Upper lobe of left lung (tissue), 4 donors: ENCODE data around the gene FOXD4L4.
"Not testable (repeated sequence)": the region's sequence is repeated elsewhere in the genome, so short reads cannot be mapped to it uniquely, and the experiment has no call there.

ENCODE experiments used
- EP300 ChIP-seq, 4 donors: sonication (generic); formaldehyde crosslinking; IDR thresholded peaks; one replicate each; pipeline ENCODE4 v1.5.1; 2017; ENCODE audit warnings: antibody characterized with exemption in 4 of 4, control low read depth in 2 of 4
- POLR2A ChIP-seq, 4 donors: fragments of 450-650 bp; IDR thresholded peaks; one replicate each; pipeline ENCODE4 v1.5.1; 2016 to 2017; ENCODE audit warnings: antibody characterized with exemption in 4 of 4, mild to moderate bottlenecking in 2 of 4
- TF ChIP-seq, protein P1 (sequence below), 6 experiments: fragments of 450-650 bp in 4 of 6; fragments of 200-600 bp in 2 of 6; sonication (generic) in 2 of 6; IDR thresholded peaks; one replicate each; pipeline ENCODE4 v1.5.1; 2016 to 2019; ENCODE audit warnings: antibody characterized with exemption in 6 of 6

- TF ChIP-seq, protein P1, sequence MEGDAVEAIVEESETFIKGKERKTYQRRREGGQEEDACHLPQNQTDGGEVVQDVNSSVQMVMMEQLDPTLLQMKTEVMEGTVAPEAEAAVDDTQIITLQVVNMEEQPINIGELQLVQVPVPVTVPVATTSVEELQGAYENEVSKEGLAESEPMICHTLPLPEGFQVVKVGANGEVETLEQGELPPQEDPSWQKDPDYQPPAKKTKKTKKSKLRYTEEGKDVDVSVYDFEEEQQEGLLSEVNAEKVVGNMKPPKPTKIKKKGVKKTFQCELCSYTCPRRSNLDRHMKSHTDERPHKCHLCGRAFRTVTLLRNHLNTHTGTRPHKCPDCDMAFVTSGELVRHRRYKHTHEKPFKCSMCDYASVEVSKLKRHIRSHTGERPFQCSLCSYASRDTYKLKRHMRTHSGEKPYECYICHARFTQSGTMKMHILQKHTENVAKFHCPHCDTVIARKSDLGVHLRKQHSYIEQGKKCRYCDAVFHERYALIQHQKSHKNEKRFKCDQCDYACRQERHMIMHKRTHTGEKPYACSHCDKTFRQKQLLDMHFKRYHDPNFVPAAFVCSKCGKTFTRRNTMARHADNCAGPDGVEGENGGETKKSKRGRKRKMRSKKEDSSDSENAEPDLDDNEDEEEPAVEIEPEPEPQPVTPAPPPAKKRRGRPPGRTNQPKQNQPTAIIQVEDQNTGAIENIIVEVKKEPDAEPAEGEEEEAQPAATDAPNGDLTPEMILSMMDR (IDR thresholded peaks at IDR 0.05): not testable (repeated sequence)
- not testable (repeated sequence) for TF ChIP-seq POLR2A, EP300 (IDR thresholded peaks at IDR 0.05)
Measured at GRCh38 chr9:65737096-65737564, at the start of gene FOXD4L4.
